HG03460 (cell line): ENCODE measurements around the gene RNF115.
A peak's percentile ranks its signal among the peaks of the same experiment; 100 is the strongest.
"Not testable (repeated sequence)": the region's sequence is repeated elsewhere in the genome, so short reads cannot be mapped to it uniquely, and the experiment has no call there.

Experiments used
- ATAC-seq: cut with Tn5 transposase; IDR thresholded peaks from one replicate; pipeline ENCODE4 v1.9.1; 2021; ENCODE audit not compliant: unreplicated experiment

The RNF115 gene

GRCh38 chr1:145823565-145824498 lies at the start of gene RNF115, which contains the start of gene POLR3C:
TSS of gene RNF115 (minus strand) at chr1:145824095. CDS start at chr1:145823873, 222 bp downstream.
TSS of gene POLR3C (plus strand) at chr1:145824200. CDS start at chr1:145825777, 1,577 bp downstream.
- ATAC-seq = peak; percentile 80

- no peak for ATAC-seq
Observed at GRCh38 chr1:145871994-145872924, 48.4 kb upstream of the RNF115 start.

GRCh38 chr1:145868232-145868631 lies 44.3 kb upstream of the RNF115 start:
- ATAC-seq = no peak

GRCh38 chr1:145863282-145864018 lies 39.6 kb upstream of the RNF115 start:
- ATAC-seq = no peak

GRCh38 chr1:145859491-145860023 lies 35.7 kb upstream of the RNF115 start:
- ATAC-seq = peak; percentile 69

- ATAC-seq = peak; percentile 83
Observed at GRCh38 chr1:145858901-145859490, 35.1 kb upstream of the RNF115 start, which contains the start of gene PIAS3. TSS of gene PIAS3 (minus strand) at chr1:145859081. CDS start at chr1:145858990, 91 bp downstream.

- ATAC-seq = peak; percentile 21
Observed at GRCh38 chr1:145858238-145858900, 34.5 kb upstream of the RNF115 start.

GRCh38 chr1:145857170-145857569 lies 33.3 kb upstream of the RNF115 start:
- no peak for ATAC-seq

GRCh38 chr1:145855426-145855948 lies 31.6 kb upstream of the RNF115 start:
- ATAC-seq = no peak

- ATAC-seq = no peak
Observed at GRCh38 chr1:145849356-145850160, 25.7 kb upstream of the RNF115 start.

- no peak for ATAC-seq
Observed at GRCh38 chr1:145847827-145848226, 23.9 kb upstream of the RNF115 start.

GRCh38 chr1:145846201-145846612 lies 22.3 kb upstream of the RNF115 start:
- no peak for ATAC-seq

GRCh38 chr1:145845514-145846161 lies 21.7 kb upstream of the RNF115 start, which contains the start of gene NUDT17:
TSS of gene NUDT17 (plus strand) at chr1:145845630. CDS start at chr1:145845641, 11 bp downstream.
- ATAC-seq = peak; percentile 52

- ATAC-seq = peak; percentile 81
Observed at GRCh38 chr1:145845144-145845513, 21.2 kb upstream of the RNF115 start.

- ATAC-seq = no peak
Observed at GRCh38 chr1:145843031-145843430, 19.1 kb upstream of the RNF115 start.

GRCh38 chr1:145837656-145838055 lies 13.8 kb upstream of the RNF115 start:
- no peak for ATAC-seq

GRCh38 chr1:145830810-145831209 lies 6.9 kb upstream of the RNF115 start:
- not testable (repeated sequence) for ATAC-seq
